GM21423 (cell line): Measurements from ENCODE around the gene LCE2C.

Source experiments
- ATAC-seq: cut with Tn5 transposase; IDR thresholded peaks from one replicate; pipeline ENCODE4 v1.9.1; 2021; ENCODE audit warnings: mild to moderate bottlenecking, moderate library complexity; ENCODE audit not compliant: unreplicated experiment

LCE2C gene

GRCh38 chr1:152718238-152718637 lies 43.2 kb downstream of the LCE2C start:
- ATAC-seq, result no peak

DNA sequence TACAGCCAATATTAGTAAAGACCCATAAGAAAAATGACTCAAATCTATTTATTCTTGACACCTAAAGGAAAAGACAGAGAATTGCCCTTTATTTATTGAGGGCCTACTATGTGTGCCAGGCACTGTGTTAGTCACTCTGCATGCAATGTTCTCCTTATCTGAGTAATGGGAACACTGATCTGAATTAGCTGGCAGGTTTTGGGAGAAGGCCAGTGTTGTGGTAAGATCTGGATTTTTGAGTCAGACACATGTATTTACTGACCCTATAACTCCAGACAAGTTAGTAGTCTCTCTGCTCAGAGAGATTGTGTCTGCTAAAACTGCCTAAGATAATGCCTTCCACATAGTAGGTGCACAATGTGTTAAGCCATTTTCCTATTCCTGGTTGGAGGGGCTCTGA lies 50.2 kb downstream of the LCE2C start:
- ATAC-seq, result no peak
